Stimulated activated CD4-positive, alpha-beta T cell treated with anti-CD3 and anti-CD28 coated beads, Interleukin-1b, Interleukin-23, amount 100 ng/mL, for 4 hours (primary cell): ENCODE results near the gene WDR81.

Experiments used
- DNase-seq, 2 donors: peaks; one replicate each; pipeline ENCODE4 v3.0.0-alpha.2; 2020; ENCODE audit warnings: low read depth in 2 of 2

WDR81 gene

DNA sequence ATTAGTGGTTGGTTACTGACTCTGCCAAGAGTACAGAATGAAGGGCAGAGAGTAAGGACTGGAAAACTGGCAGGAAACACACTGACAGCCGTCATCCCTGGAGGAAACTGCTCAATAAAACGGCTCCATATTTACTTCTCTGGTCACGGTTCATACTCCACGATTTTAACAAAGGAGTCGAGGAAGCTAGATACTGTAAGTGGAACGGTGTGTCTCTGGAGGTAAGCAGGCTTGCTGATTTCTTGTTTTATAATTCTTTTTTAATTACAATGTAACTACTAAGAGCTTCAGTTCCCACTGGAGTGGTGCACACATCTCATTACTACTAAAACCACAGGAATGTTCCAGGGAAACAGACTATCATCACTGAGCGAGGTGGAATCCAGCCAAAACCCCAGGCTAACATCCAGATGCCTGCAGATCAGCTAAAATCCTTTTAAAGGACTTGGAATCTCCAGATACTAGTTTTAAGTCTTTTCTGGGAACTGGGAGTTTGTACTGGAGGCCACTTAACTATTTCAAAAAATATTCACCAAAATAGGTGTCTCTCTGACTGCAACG is 55.1 kb downstream of the WDR81 start:
- DNase-seq = no peak

DNA sequence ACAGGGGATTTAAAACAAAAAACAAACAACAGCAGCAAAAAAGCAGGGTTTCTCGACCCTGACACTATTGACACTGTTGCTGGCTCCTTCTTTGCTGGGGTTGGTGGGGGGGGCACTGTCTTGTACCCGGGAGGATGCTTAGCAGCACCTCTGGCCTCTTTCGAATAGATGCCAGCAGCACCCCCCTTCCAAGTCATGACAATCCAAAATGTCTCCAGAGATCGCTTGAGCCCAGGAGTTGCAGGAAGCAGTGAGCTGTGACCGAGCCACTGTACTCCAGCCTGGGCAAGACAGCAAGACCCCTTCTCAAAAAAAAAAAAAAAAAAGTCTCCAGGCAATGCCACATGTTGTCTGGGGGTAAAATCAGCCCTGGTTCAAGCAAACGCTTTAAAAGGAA is 57.7 kb downstream of the WDR81 start:
- no peak for DNase-seq

DNA sequence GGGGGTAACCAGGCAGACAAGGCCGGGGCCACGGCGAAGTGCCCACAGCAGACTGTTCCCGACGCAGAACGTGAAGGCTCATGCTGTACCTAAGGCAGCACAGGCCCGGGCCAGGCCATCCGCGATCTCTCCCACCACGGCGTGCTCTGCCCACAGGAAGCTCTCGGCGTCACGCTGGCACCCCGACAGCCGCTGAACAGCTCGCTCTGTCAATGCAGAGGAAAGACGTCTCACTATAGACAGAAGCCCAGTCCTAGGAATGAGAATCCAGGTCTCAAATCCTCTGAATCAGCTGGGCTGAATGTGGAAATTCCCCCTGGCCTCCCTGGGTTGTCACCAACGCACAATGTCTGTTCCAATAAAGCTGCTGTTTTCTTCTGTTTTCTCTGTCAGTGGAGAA is 58.8 kb downstream of the WDR81 start:
- no peak for DNase-seq

DNA sequence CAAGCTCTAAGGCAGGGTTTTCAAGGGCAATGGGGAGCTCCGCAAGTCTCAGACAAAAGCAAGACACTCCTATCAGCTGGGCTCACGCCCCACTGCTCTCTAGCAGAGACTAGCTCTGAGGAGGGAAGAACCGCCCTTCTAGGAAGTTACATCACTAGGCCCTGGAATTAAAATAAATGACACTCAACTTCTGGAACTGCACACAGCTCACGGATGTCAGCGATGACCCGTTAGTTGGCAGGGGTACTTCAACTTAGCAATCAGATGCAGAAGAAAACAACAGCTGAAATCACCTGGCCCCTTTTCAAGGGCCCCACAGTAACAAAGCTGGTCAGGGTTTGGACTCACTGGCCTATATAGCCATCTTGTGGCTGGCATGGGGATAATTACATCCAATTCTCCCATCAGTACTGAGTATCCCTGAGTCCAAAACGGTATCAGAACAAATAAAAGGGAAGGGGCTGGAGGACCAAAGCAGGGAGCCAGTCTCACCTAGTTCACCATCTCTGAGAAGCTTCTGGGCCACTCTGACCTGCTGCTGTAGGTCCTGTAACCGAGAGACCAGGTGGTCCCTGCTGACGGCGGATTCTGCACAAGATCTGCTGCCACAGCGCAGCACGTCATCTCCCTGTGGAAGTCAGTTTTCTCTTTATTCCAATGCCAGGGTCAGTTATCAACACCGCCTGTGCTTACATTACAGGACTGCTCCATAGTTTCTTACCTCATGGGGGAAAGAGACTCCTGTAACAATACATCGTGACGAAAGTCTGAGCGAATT is 59.5 kb downstream of the WDR81 start:
- no peak for DNase-seq

DNA sequence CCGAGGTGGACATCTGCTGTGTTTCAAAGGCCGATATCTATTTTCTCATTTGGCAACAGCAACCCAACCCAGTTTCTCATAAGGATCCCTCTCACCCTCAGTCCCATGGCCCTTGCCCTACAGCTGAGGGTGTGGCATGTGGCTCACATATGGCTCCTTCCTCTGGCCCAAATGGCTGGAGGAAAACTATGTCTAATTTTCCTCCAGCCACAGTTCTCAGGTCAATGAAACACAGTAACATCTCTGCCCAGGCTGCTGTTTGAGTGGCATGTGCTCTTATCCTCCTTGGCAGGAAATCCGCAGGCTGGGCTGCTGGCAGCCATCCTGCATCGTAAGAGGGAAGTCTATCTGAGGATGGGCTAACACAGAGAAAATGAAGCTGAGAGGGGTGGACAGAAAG is 61.4 kb downstream of the WDR81 start:
- no peak for DNase-seq

DNA sequence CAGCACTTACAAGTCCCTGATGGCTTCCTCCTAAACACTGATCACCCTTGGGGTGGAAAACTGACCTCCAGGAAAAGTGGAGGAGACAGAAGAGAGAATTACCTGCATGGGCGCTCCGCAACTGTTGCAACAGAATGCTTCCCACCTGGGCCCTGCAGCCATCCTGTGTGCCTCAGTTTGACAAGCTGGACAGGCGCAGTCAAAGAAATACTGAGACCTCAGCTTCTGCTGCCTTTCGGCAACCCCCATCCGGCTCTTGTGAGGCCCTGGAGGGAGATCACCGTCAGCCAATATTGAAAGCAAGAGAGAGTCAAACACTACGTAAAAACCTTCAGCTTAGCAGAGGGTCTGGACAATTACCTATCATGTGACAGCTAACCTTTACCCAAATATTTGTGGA is 62.2 kb downstream of the WDR81 start:
- no peak for DNase-seq

DNA sequence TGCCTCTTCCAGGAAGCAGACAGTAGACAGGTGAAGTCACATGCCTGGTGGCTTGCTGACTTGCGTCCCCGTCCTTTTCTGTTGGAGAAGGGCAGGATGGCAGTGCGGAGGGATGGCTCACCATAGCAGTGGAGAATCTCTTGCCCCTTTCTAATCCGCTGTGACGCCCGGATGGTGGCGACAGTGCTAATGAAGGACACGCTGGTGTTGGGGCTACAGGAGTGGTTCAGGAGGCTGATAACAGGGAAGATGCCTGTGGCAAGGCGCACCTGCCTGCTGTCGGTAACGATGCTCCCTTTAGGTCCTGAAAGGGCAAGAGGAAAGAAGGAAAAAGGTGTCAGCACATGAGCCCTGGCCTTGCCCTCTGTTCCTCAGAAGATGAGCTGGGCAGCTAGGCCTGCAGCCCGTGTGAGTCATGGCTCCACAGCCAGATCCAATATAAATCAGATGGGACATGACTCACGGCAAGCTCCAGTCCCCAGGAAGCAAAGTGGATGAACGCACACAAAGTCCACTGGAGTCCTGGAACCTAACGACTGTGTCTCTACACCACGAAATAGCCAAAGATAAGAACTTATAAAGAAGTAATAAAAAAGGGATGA is 62.9 kb downstream of the WDR81 start:
- no peak for DNase-seq
